WTC11 (cell line): Measurements from ENCODE around the gene HPSE2. TPM values are rescaled to one million over a fixed set of nuclear protein-coding genes. Genes with fewer than 3 reads are reported as not detected.

ENCODE experiments used
- ATAC-seq: fragments of 200-7000 bp; cut with Tn5 transposase; 2 replicates; pipeline ENCODE4 v1.10.0; 2021; ENCODE audit warnings: mild to moderate bottlenecking, moderate library complexity
- CTCF ChIA-PET: fragments of 300-600 bp; sonication (Branson Sonifier 250); formaldehyde crosslinking; loops from one replicate; lab custom pipeline; 2021; ENCODE audit warnings: antibody characterized with exemption; lab: Charles Lee
- POLR2A ChIA-PET: fragments of 350-600 bp; sonication (Branson Sonifier 250); formaldehyde crosslinking; loops from one replicate; lab custom pipeline; 2021; ENCODE audit warnings: antibody characterized with exemption; lab: Charles Lee
- DNase-seq: peaks from one replicate; pipeline ENCODE4 v3.0.0; 2021; ENCODE audit warnings: low spot score
- H3K27ac Mint-ChIP-seq: 2 replicates; pipeline ENCODE4 v1.8.0; 2021; ENCODE audit warnings: mixed read lengths
- H3K27me3 Mint-ChIP-seq: 2 replicates; pipeline ENCODE4 v1.8.0; 2021; ENCODE audit warnings: low read depth, mild to moderate bottlenecking, moderate library complexity, mixed read lengths
- H3K36me3 Mint-ChIP-seq: 2 replicates; pipeline ENCODE4 v1.8.0; 2021; ENCODE audit warnings: mixed read lengths
- H3K4me1 Mint-ChIP-seq: 2 replicates; pipeline ENCODE4 v1.8.0; 2022; ENCODE audit warnings: mixed read lengths
- H3K4me3 Mint-ChIP-seq: 2 replicates; pipeline ENCODE4 v1.8.0; 2021; ENCODE audit warnings: mild to moderate bottlenecking, moderate library complexity, mixed read lengths
- H3K9me3 Mint-ChIP-seq: 2 replicates; pipeline ENCODE4 v1.8.0; 2021; ENCODE audit warnings: mixed read lengths
- ARID4B ChIP-seq: sonication (generic); formaldehyde crosslinking; IDR thresholded peaks from 2 replicates; pipeline ENCODE4 v1.8.0; 2023; ENCODE audit warnings: missing genetic modification reagents, mild to moderate bottlenecking, borderline replicate concordance
- ATF2 ChIP-seq: sonication (generic); formaldehyde crosslinking; IDR thresholded peaks from 2 replicates; pipeline ENCODE4 v1.8.1; 2022; ENCODE audit warnings: low read depth, missing genetic modification reagents, borderline replicate concordance
- CDX4 ChIP-seq: fragments of 250-450 bp; sonication (Bioruptor Pico); IDR thresholded peaks from 2 replicates; pipeline ENCODE4 v1.9.0; 2021; ENCODE audit warnings: moderate library complexity, mild to moderate bottlenecking, inconsistent platforms, borderline replicate concordance
- CTCF ChIP-seq: fragments of 200-600 bp; IDR thresholded peaks from 2 replicates; pipeline ENCODE4 v1.8.0; 2022; ENCODE audit warnings: antibody characterized with exemption
- ESRRA ChIP-seq: sonication (generic); formaldehyde crosslinking; IDR thresholded peaks from 2 replicates; pipeline ENCODE4 v1.8.1; 2022; ENCODE audit warnings: mild to moderate bottlenecking, missing genetic modification reagents, borderline replicate concordance
- GRHL2 ChIP-seq: fragments of 250-450 bp; sonication (Bioruptor Pico); IDR thresholded peaks from 2 replicates; pipeline ENCODE4 v1.8.0; 2022; ENCODE audit warnings: mild to moderate bottlenecking, moderate library complexity; ENCODE audit not compliant: insufficient replicate concordance, severe bottlenecking
- JAZF1 ChIP-seq: fragments of 250-450 bp; sonication (Bioruptor Pico); IDR thresholded peaks from 2 replicates; pipeline ENCODE4 v1.9.0; 2021; ENCODE audit warnings: moderate library complexity, mild to moderate bottlenecking, inconsistent platforms
- MAX ChIP-seq: sonication (generic); formaldehyde crosslinking; IDR thresholded peaks from 2 replicates; pipeline ENCODE4 v1.8.0; 2022; ENCODE audit warnings: mild to moderate bottlenecking, missing genetic modification reagents
- MYBL2 ChIP-seq: sonication (generic); formaldehyde crosslinking; IDR thresholded peaks from 2 replicates; pipeline ENCODE4 v1.8.1; 2023; ENCODE audit warnings: mild to moderate bottlenecking, moderate library complexity, missing genetic modification reagents
- NFYB ChIP-seq: sonication (generic); formaldehyde crosslinking; conservative IDR thresholded peaks from 2 replicates; pipeline ENCODE4 v1.8.0; 2022; ENCODE audit warnings: low read depth, missing genetic modification reagents
- PRDM15 ChIP-seq: sonication (generic); formaldehyde crosslinking; IDR thresholded peaks from 2 replicates; pipeline ENCODE4 v1.8.0; 2022; ENCODE audit warnings: missing genetic modification reagents
- RELA ChIP-seq: sonication (generic); formaldehyde crosslinking; IDR thresholded peaks from 2 replicates; pipeline ENCODE4 v1.8.1; 2022; ENCODE audit warnings: missing genetic modification reagents, mild to moderate bottlenecking, borderline replicate concordance
- RORB ChIP-seq: fragments of 250-450 bp; sonication (Bioruptor Pico); IDR thresholded peaks from 2 replicates; pipeline ENCODE4 v1.9.0; 2021; ENCODE audit warnings: mild to moderate bottlenecking
- ZNF281 ChIP-seq: sonication (generic); formaldehyde crosslinking; IDR thresholded peaks from 2 replicates; pipeline ENCODE4 v1.8.0; 2023; ENCODE audit warnings: mild to moderate bottlenecking, missing genetic modification reagents
- ZNF317 ChIP-seq: sonication (generic); formaldehyde crosslinking; IDR thresholded peaks from 2 replicates; pipeline ENCODE4 v1.8.1; 2023; ENCODE audit warnings: low read depth, mild to moderate bottlenecking, moderate library complexity, missing genetic modification reagents, borderline replicate concordance
- ZNF396 ChIP-seq: fragments of 250-450 bp; sonication (Bioruptor Pico); IDR thresholded peaks from 2 replicates; pipeline ENCODE4 v1.8.0; 2021; ENCODE audit warnings: mild to moderate bottlenecking, moderate library complexity, borderline replicate concordance
- ZNF671 ChIP-seq: fragments of 250-450 bp; sonication (Bioruptor Pico); IDR thresholded peaks from 2 replicates; pipeline ENCODE4 v1.8.0; 2021; ENCODE audit warnings: mild to moderate bottlenecking
- total RNA-seq: library from RNA; stranded (reverse); gene quantifications from 3 replicates; pipeline ENCODE4 v1.2.3, GENCODE V29; 2021

The HPSE2 gene
- total RNA-seq, 1 experiment from 2014 or later: 0.66 TPM

GRCh38 chr10:98417481-98417959 lies 818.1 kb downstream of the HPSE2 start (continued):
- no peak for TF ChIP-seq MYBL2 (CRISPR knock-in tag)
- no peak for TF ChIP-seq MAX (CRISPR knock-in tag)
- no peak for TF ChIP-seq ZNF317 (CRISPR knock-in tag)
- no peak for TF ChIP-seq CTCF
- TF ChIP-seq ZNF281: no peak
- TF ChIP-seq ATF2 (CRISPR knock-in tag): no peak
- no peak for TF ChIP-seq RELA (CRISPR knock-in tag)
- TF ChIP-seq RORB: no peak

- H3K27ac Mint-ChIP-seq: no peak overlapping the region
- POLR2A ChIA-PET: no interaction called here
- no peak overlapping the region for H3K4me3 Mint-ChIP-seq
- TF ChIP-seq PRDM15 (CRISPR knock-in tag): no peak
- TF ChIP-seq CDX4 (CRISPR knock-in tag): no peak
- no peak for TF ChIP-seq ARID4B
- TF ChIP-seq ZNF671 (CRISPR knock-in tag): no peak
- TF ChIP-seq ATF2 (CRISPR knock-in tag): no peak
- no peak for TF ChIP-seq ESRRA
- no peak for TF ChIP-seq JAZF1
- TF ChIP-seq NFYB (CRISPR knock-in tag): no peak
- TF ChIP-seq ZNF396 (CRISPR knock-in tag): no peak
- no peak for TF ChIP-seq GRHL2 (CRISPR knock-in tag)
Measured at GRCh38 chr10:98416606-98417388, 818.9 kb downstream of the HPSE2 start.

More at GRCh38 chr10:98416606-98417388, 818.9 kb downstream of the HPSE2 start:
- Mint-ChIP-seq H3K9me3 (no peaks in the 10 kb centered on the region), H3K36me3 (peaks cover 3% of the 10 kb centered on the region; the same call in 1 of the 2 replicates), H3K27me3 (no peaks in the 10 kb centered on the region), H3K4me1 (peaks cover 13% of the 10 kb centered on the region)
- no peak for DNase-seq
- no peak for ATAC-seq
- CTCF ChIA-PET: interaction anchor here (1.1 kb wide), 1 partner anchor 9 kb away, joined by 6 read pairs; no protein-coding TSS in a partner anchor
